GM15510 (cell line): Measurements from ENCODE around the gene RTN4RL1.

Experiments used
- POLR2A ChIP-seq: IDR thresholded peaks from 3 replicates; pipeline ENCODE4 v1.6.1; 2011; ENCODE audit warnings: borderline replicate concordance; ENCODE audit not compliant: insufficient read length; ENCODE audit errors: extremely low read depth

RTN4RL1 gene

GRCh38 chr17:1969712-1970111 is 55.4 kb downstream of the RTN4RL1 start:
- no peak for TF ChIP-seq POLR2A

GRCh38 chr17:1967213-1967612 is 57.9 kb downstream of the RTN4RL1 start:
- TF ChIP-seq POLR2A, result no peak

GRCh38 chr17:1966274-1967086 is 58.7 kb downstream of the RTN4RL1 start:
- TF ChIP-seq POLR2A, result no peak

GRCh38 chr17:1965556-1966273 is 59.4 kb downstream of the RTN4RL1 start:
- no peak for TF ChIP-seq POLR2A

- TF ChIP-seq POLR2A, result no peak
Observed at GRCh38 chr17:1963250-1963649, 61.9 kb downstream of the RTN4RL1 start.

- TF ChIP-seq POLR2A, result no peak
Observed at GRCh38 chr17:1961189-1961588, 63.9 kb downstream of the RTN4RL1 start.

GRCh38 chr17:1960545-1960912 is 64.6 kb downstream of the RTN4RL1 start:
- TF ChIP-seq POLR2A, result no peak

GRCh38 chr17:1959871-1960544 is 65.1 kb downstream of the RTN4RL1 start:
- TF ChIP-seq POLR2A, result no peak

- no peak for TF ChIP-seq POLR2A
Observed at GRCh38 chr17:1958134-1958881, 66.8 kb downstream of the RTN4RL1 start.

GRCh38 chr17:1957037-1957436 is 68.1 kb downstream of the RTN4RL1 start:
- no peak for TF ChIP-seq POLR2A

GRCh38 chr17:1956134-1956533 is 69.0 kb downstream of the RTN4RL1 start:
- TF ChIP-seq POLR2A, result no peak

GRCh38 chr17:1953831-1954230 is 71.3 kb downstream of the RTN4RL1 start:
- TF ChIP-seq POLR2A, result no peak

- TF ChIP-seq POLR2A, result no peak
Observed at GRCh38 chr17:1951920-1952319, 73.2 kb downstream of the RTN4RL1 start.

- no peak for TF ChIP-seq POLR2A
Observed at GRCh38 chr17:1949754-1950153, 75.4 kb downstream of the RTN4RL1 start.

- TF ChIP-seq POLR2A, result no peak
Observed at GRCh38 chr17:1948517-1948825, 76.7 kb downstream of the RTN4RL1 start.

- TF ChIP-seq POLR2A, result no peak
Observed at GRCh38 chr17:1947743-1948516, 77.2 kb downstream of the RTN4RL1 start.
